DOHH2 (cell line): Measurements from ENCODE around the gene CADPS2.

Source experiments
- EZH2phosphoT487 ChIP-seq: fragments of 200-600 bp; sonication (generic); IDR thresholded peaks from 2 replicates; pipeline ENCODE4 v1.6.1; 2017; ENCODE audit warnings: borderline replicate concordance, mild to moderate bottlenecking, antibody characterized with exemption, low read length, moderate library complexity, mixed read lengths
- TF ChIP-seq, protein P1 (sequence below): fragments of 200-600 bp; sonication (generic); IDR thresholded peaks from one replicate; pipeline ENCODE4 v1.5.1; 2014; ENCODE audit warnings: antibody characterized with exemption, mild to moderate bottlenecking, low read depth, low read length; ENCODE audit not compliant: poor library complexity, severe bottlenecking

DNA sequence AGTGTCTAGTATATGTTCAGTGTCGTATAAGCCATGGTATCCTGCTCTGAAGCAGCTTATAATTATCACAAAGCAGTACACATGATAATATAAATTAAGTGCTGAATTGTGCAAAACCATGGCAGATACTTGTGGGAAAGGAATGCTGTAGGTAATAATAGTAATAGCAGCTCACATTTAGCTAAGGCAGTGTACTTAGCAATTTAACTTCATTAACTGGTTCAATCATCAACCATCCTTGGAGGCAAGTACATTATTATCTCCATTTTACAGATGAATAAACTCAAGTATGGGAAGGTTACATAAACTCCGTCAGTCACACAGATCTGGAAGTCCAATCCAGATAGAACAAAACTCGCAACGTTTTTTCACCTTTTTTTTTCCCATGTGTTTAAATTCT, 161.9 kb downstream of the CADPS2 start:
- TF ChIP-seq, protein P1, sequence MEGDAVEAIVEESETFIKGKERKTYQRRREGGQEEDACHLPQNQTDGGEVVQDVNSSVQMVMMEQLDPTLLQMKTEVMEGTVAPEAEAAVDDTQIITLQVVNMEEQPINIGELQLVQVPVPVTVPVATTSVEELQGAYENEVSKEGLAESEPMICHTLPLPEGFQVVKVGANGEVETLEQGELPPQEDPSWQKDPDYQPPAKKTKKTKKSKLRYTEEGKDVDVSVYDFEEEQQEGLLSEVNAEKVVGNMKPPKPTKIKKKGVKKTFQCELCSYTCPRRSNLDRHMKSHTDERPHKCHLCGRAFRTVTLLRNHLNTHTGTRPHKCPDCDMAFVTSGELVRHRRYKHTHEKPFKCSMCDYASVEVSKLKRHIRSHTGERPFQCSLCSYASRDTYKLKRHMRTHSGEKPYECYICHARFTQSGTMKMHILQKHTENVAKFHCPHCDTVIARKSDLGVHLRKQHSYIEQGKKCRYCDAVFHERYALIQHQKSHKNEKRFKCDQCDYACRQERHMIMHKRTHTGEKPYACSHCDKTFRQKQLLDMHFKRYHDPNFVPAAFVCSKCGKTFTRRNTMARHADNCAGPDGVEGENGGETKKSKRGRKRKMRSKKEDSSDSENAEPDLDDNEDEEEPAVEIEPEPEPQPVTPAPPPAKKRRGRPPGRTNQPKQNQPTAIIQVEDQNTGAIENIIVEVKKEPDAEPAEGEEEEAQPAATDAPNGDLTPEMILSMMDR = no peak
- no peak for TF ChIP-seq EZH2phosphoT487
